Adrenal gland (tissue), 5 donors: ENCODE results near the gene JUP.

Experiments
- POLR2A ChIP-seq, 2 donors: fragments of 450-650 bp; IDR thresholded peaks; one replicate each; pipeline ENCODE4 v1.6.1; 2017; ENCODE audit warnings: antibody characterized with exemption in 2 of 2, mild to moderate bottlenecking in 2 of 2, moderate library complexity in 1 of 2
- TF ChIP-seq, protein P1 (sequence below), 6 experiments: fragments of 450-650 bp in 4 of 6; fragments of 200-600 bp in 2 of 6; sonication (generic) in 1 of 6; IDR thresholded peaks; 1 replicate in 5 of 6; 2 replicates in 1 of 6; pipeline versions ENCODE4 v1.5.1 to v1.8.0; 2016 to 2021; ENCODE audit warnings: antibody characterized with exemption in 6 of 6, mild to moderate bottlenecking in 2 of 6, moderate library complexity in 1 of 6
- donor health status: DM: no; HTN: no; CAD: no.

- TF ChIP-seq, protein P1, sequence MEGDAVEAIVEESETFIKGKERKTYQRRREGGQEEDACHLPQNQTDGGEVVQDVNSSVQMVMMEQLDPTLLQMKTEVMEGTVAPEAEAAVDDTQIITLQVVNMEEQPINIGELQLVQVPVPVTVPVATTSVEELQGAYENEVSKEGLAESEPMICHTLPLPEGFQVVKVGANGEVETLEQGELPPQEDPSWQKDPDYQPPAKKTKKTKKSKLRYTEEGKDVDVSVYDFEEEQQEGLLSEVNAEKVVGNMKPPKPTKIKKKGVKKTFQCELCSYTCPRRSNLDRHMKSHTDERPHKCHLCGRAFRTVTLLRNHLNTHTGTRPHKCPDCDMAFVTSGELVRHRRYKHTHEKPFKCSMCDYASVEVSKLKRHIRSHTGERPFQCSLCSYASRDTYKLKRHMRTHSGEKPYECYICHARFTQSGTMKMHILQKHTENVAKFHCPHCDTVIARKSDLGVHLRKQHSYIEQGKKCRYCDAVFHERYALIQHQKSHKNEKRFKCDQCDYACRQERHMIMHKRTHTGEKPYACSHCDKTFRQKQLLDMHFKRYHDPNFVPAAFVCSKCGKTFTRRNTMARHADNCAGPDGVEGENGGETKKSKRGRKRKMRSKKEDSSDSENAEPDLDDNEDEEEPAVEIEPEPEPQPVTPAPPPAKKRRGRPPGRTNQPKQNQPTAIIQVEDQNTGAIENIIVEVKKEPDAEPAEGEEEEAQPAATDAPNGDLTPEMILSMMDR (IDR thresholded peaks at IDR 0.05) = no peak
- TF ChIP-seq POLR2A (IDR thresholded peaks at IDR 0.05) = no peak
Observed at GRCh38 chr17:41758601-41759000, 27.9 kb downstream of the JUP start.
